GM12878 (cell line): Measurements from ENCODE around the gene C4orf17. TPM values are rescaled to one million over a fixed set of nuclear protein-coding genes. Genes with fewer than 3 reads are reported as not detected.

ENCODE experiments used
- ATAC-seq: fragments of 200-7000 bp; cut with Tn5 transposase; 3 replicates; pipeline ENCODE4 v1.9.1; 2020; ENCODE audit warnings: mild to moderate bottlenecking, moderate library complexity
- BruUV-seq: library from RNA; stranded (reverse); fragments of 400-500 nt; replicated peaks from 2 replicates; lab custom pipeline; 2021; lab: Mats Ljungman, UMichigan
- CTCF ChIA-PET: fragments of 300-600 bp; sonication (Branson Sonifier 250); formaldehyde crosslinking; extraction: SDS; loops from one replicate; lab custom pipeline; 2021; ENCODE audit warnings: inconsistent platforms; lab: Yijun Ruan, JAX
- POLR2A ChIA-PET: fragments of 350-600 bp; formaldehyde crosslinking; extraction: SDS; loops from one replicate; lab custom pipeline; 2021; ENCODE audit warnings: inconsistent platforms; lab: Charles Lee
- RAD21 ChIA-PET: fragments of 300-600 bp; sonication (Branson Sonifier 250); formaldehyde crosslinking; loops from one replicate; lab custom pipeline; 2023; ENCODE audit warnings: antibody characterized with exemption; ENCODE audit not compliant: unreplicated experiment; lab: Charles Lee
- SMC1A ChIA-PET: fragments of 300-600 bp; sonication (Branson Sonifier 250); formaldehyde crosslinking; loops from one replicate; lab custom pipeline; 2023; ENCODE audit not compliant: unreplicated experiment, uncharacterized antibody; lab: Charles Lee
- DNase-seq: peaks from one replicate; pipeline ENCODE4 v3.0.0-alpha.2; 2011; ENCODE audit warnings: low read depth, low spot score
- FAIRE-seq: peaks from 3 replicates; lab custom pipeline; 2011; peaks lifted over from hg19 to GRCh38; lab: Jason Lieb, UNC
- H2AFZ ChIP-seq: 2 replicates; pipeline ENCODE4 v1.6.0; 2011; ENCODE audit warnings: low read depth, low read length, control low read depth; ENCODE audit not compliant: control insufficient read depth
- H3K27ac ChIP-seq: 2 replicates; pipeline ENCODE4 v1.5.1; 2011; ENCODE audit warnings: control low read depth; ENCODE audit not compliant: control insufficient read depth, insufficient read depth
- H3K27me3 ChIP-seq, 2 experiments: replicated peaks in 1 of 2; 2 replicates each; pipeline versions ENCODE4 v1.6.0 to v1.6.1; 2011; ENCODE audit warnings: low read length in 1 of 2; ENCODE audit not compliant: control insufficient read depth in 2 of 2, insufficient read depth in 2 of 2
- H3K36me3 ChIP-seq, 2 experiments: 2 replicates each; pipeline ENCODE4 v1.5.1; 2011; ENCODE audit warnings: low read length in 1 of 2; ENCODE audit not compliant: control insufficient read depth in 2 of 2, insufficient read depth in 2 of 2
- H3K4me1 ChIP-seq: 2 replicates; pipeline ENCODE4 v1.6.1; 2011; ENCODE audit warnings: mild to moderate bottlenecking, low read length, moderate library complexity, mixed read lengths; ENCODE audit not compliant: control insufficient read depth, insufficient read depth
- H3K4me2 ChIP-seq: 2 replicates; pipeline ENCODE4 v1.6.0; 2011; ENCODE audit warnings: control low read depth; ENCODE audit not compliant: control insufficient read depth, insufficient read depth
- H3K4me3 ChIP-seq: fragments of 200-600 bp; sonication (generic); 2 replicates; pipeline ENCODE4 v1.5.1; 2016
- H3K79me2 ChIP-seq: 2 replicates; pipeline ENCODE4 v1.6.0; 2011; ENCODE audit warnings: low read length; ENCODE audit not compliant: control insufficient read depth, insufficient read depth
- H3K9ac ChIP-seq: 2 replicates; pipeline ENCODE4 v1.8.0; 2011; ENCODE audit warnings: low read length, control low read depth, mixed read lengths; ENCODE audit not compliant: control insufficient read depth, insufficient read depth
- H3K9me3 ChIP-seq: replicated peaks from 3 replicates; pipeline ENCODE4 v1.5.1; 2011; ENCODE audit warnings: mild to moderate bottlenecking, low read length; ENCODE audit not compliant: control insufficient read depth, insufficient read depth
- H4K20me1 ChIP-seq: 2 replicates; pipeline ENCODE4 v1.6.0; 2011; ENCODE audit not compliant: control insufficient read depth, insufficient read depth
- CBX5 ChIP-seq: sonication (generic); IDR thresholded peaks from 2 replicates; pipeline ENCODE4 v1.6.1; 2016; ENCODE audit warnings: low read depth, moderate library complexity, mild to moderate bottlenecking, inconsistent platforms
- CREB1 ChIP-seq: IDR thresholded peaks from 2 replicates; pipeline ENCODE4 v1.6.1; 2012; ENCODE audit warnings: low read depth, mild to moderate bottlenecking, inconsistent platforms
- EP300 ChIP-seq, 2 experiments: fragments of 150-350 bp in 1 of 2; IDR thresholded peaks; 2 replicates each; pipeline ENCODE4 v1.6.1; 2011 to 2012; ENCODE audit warnings: low read depth in 2 of 2, low read length in 2 of 2, borderline replicate concordance in 1 of 2, improper control_type of control experiment in 1 of 2, inconsistent platforms in 1 of 2; ENCODE audit not compliant: control insufficient read depth in 1 of 2
- HDAC6 ChIP-seq: fragments of 200-600 bp; sonication (generic); IDR thresholded peaks from one replicate; pipeline ENCODE4 v1.8.0; 2017; ENCODE audit warnings: antibody characterized with exemption; ENCODE audit not compliant: unreplicated experiment
- LARP7 ChIP-seq: fragments of 450-650 bp; IDR thresholded peaks from 2 replicates; pipeline ENCODE4 v1.6.1; 2017; ENCODE audit warnings: mild to moderate bottlenecking
- MYB ChIP-seq: fragments of 150-350 bp; IDR thresholded peaks from 2 replicates; pipeline ENCODE4 v1.6.1; 2014; ENCODE audit warnings: mild to moderate bottlenecking, low read depth, low read length, borderline replicate concordance
- PAX5 ChIP-seq: IDR thresholded peaks from 2 replicates; pipeline ENCODE4 v1.6.1; 2011; ENCODE audit warnings: low read depth, low read length, borderline replicate concordance
- PBX3 ChIP-seq: IDR thresholded peaks from 2 replicates; pipeline ENCODE4 v1.6.1; 2011; ENCODE audit warnings: mild to moderate bottlenecking, low read depth, low read length, moderate library complexity; ENCODE audit not compliant: insufficient replicate concordance
- POU2F2 ChIP-seq: IDR thresholded peaks from 3 replicates; pipeline ENCODE4 v1.6.1; 2011; ENCODE audit warnings: low read depth, mild to moderate bottlenecking, low read length, borderline replicate concordance
- SIN3A ChIP-seq: IDR thresholded peaks from 2 replicates; pipeline ENCODE4 v1.6.1; 2012; ENCODE audit warnings: low read depth, low read length, improper control_type of control experiment
- TARDBP ChIP-seq: IDR thresholded peaks from 2 replicates; pipeline ENCODE4 v1.6.1; 2016; ENCODE audit warnings: borderline replicate concordance
- TBL1XR1 ChIP-seq: IDR thresholded peaks from 2 replicates; pipeline ENCODE4 v1.6.1; 2012; ENCODE audit warnings: low read depth, low read length, improper control_type of control experiment
- ZBED1 ChIP-seq: IDR thresholded peaks from 2 replicates; pipeline ENCODE4 v1.6.1; 2016; ENCODE audit warnings: borderline replicate concordance
- in situ Hi-C: fragments of 300-500 bp; cut with MboI; formaldehyde crosslinking; loops from 9 replicates; pipeline ENCODE4 v1.14.3; 2018; ENCODE audit warnings: mixed read lengths
- intact Hi-C: fragments of 100-400 bp; cut with micrococcal nuclease; formaldehyde crosslinking; loops from one replicate; pipeline ENCODE4 v1.14.2; 2022; ENCODE audit not compliant: unreplicated experiment
- polyA plus RNA-seq, 11 experiments: library from polyadenylated mRNA; depleted of rRNA in 4 of 11; unstranded in 6 of 11; stranded (reverse) in 5 of 11; fragments of >200 nt; fragmentation: Nextera tagmentation in 4 of 11; fragmentation: Illumina TruSeq in 1 of 11; extraction: Ambion mirVana in 4 of 11; extraction: Trizol in 1 of 11; gene quantifications; 1 replicate in 1 of 11; 2 replicates in 10 of 11; pipeline versions ENCODE4 v1.2.1 to v1.2.3, GENCODE V29; 2011 to 2016; ENCODE audit warnings: inconsistent platforms in 2 of 11, missing spikeins in 2 of 11, low read depth in 1 of 11
- total RNA-seq, 4 experiments: library from RNA; depleted of rRNA in 3 of 4; stranded (reverse); fragments of >200 nt in 3 of 4; fragmentation: Illumina TruSeq in 1 of 4; extraction: Trizol in 1 of 4; gene quantifications; 2 replicates each; pipeline versions ENCODE4 v1.2.1 to v1.2.3, GENCODE V29; 2013 to 2021
- TF ChIP-seq, protein P1 (sequence below): IDR thresholded peaks from 2 replicates; pipeline ENCODE4 v1.6.1; 2012; ENCODE audit warnings: low read depth, low read length, improper control_type of control experiment
- TF ChIP-seq, protein P2 (sequence below): fragments of 450-650 bp; IDR thresholded peaks from 2 replicates; pipeline ENCODE4 v1.6.1; 2018; ENCODE audit warnings: borderline replicate concordance, mild to moderate bottlenecking; ENCODE audit not compliant: partially characterized antibody
- TF ChIP-seq, protein P3 (sequence below): fragments of 450-650 bp; IDR thresholded peaks from 2 replicates; pipeline ENCODE4 v1.6.1; 2017; ENCODE audit warnings: mild to moderate bottlenecking
- TF ChIP-seq, protein P4 (sequence below): IDR thresholded peaks from 2 replicates; pipeline ENCODE4 v1.6.1; 2011; ENCODE audit warnings: low read depth, low read length, improper control_type of control experiment, borderline replicate concordance

The C4orf17 gene
- total and polyA plus RNA-seq, 10 of the 15 experiments (the other 5 are each of a cell fraction or from before 2014, with no cell fraction given) = not detected

GRCh38 chr4:99586797-99587196 is 76.0 kb downstream of the C4orf17 start (continued):
- TF ChIP-seq TARDBP (no peak), TBL1XR1 (no peak), POU2F2 (no peak), ZBED1 (no peak), PAX5 (no peak), LARP7 (no peak), SIN3A (no peak)
- TF ChIP-seq, protein P1, sequence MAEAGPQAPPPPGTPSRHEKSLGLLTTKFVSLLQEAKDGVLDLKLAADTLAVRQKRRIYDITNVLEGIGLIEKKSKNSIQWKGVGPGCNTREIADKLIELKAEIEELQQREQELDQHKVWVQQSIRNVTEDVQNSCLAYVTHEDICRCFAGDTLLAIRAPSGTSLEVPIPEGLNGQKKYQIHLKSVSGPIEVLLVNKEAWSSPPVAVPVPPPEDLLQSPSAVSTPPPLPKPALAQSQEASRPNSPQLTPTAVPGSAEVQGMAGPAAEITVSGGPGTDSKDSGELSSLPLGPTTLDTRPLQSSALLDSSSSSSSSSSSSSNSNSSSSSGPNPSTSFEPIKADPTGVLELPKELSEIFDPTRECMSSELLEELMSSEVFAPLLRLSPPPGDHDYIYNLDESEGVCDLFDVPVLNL = no peak

GRCh38 chr4:99587309-99587708 is 76.5 kb downstream of the C4orf17 start:
- ChIA-PET POLR2A (no interaction called here), CTCF (no interaction called here), SMC1A (no interaction called here), RAD21 (no interaction called here)
- H3K9me3 ChIP-seq = no peaks in the 10 kb centered on the region
- H3K9ac ChIP-seq = no peak overlapping the region
- no peaks in the 10 kb centered on the region for H3K4me1 ChIP-seq
- H3K4me2 ChIP-seq = no peak overlapping the region
- ATAC-seq = no peak
- TF ChIP-seq, protein P2, sequence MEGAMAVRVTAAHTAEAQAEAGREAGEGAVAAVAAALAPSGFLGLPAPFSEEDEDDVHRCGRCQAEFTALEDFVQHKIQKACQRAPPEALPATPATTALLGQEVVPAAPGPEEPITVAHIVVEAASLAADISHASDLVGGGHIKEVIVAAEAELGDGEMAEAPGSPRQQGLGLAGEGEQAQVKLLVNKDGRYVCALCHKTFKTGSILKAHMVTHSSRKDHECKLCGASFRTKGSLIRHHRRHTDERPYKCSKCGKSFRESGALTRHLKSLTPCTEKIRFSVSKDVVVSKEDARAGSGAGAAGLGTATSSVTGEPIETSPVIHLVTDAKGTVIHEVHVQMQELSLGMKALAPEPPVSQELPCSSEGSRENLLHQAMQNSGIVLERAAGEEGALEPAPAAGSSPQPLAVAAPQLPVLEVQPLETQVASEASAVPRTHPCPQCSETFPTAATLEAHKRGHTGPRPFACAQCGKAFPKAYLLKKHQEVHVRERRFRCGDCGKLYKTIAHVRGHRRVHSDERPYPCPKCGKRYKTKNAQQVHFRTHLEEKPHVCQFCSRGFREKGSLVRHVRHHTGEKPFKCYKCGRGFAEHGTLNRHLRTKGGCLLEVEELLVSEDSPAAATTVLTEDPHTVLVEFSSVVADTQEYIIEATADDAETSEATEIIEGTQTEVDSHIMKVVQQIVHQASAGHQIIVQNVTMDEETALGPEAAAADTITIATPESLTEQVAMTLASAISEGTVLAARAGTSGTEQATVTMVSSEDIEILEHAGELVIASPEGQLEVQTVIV = no peak
- TF ChIP-seq, protein P3, sequence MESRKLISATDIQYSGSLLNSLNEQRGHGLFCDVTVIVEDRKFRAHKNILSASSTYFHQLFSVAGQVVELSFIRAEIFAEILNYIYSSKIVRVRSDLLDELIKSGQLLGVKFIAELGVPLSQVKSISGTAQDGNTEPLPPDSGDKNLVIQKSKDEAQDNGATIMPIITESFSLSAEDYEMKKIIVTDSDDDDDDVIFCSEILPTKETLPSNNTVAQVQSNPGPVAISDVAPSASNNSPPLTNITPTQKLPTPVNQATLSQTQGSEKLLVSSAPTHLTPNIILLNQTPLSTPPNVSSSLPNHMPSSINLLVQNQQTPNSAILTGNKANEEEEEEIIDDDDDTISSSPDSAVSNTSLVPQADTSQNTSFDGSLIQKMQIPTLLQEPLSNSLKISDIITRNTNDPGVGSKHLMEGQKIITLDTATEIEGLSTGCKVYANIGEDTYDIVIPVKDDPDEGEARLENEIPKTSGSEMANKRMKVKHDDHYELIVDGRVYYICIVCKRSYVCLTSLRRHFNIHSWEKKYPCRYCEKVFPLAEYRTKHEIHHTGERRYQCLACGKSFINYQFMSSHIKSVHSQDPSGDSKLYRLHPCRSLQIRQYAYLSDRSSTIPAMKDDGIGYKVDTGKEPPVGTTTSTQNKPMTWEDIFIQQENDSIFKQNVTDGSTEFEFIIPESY = no peak
- no peak for TF ChIP-seq PBX3
- no peak for TF ChIP-seq EP300 (IDR thresholded peaks at IDR 0.05; ENCODE audit: borderline replicate concordance in 1 of 2, control insufficient read depth in 1 of 2, low read depth in 2 of 2, low read length in 2 of 2)
- TF ChIP-seq, protein P4, sequence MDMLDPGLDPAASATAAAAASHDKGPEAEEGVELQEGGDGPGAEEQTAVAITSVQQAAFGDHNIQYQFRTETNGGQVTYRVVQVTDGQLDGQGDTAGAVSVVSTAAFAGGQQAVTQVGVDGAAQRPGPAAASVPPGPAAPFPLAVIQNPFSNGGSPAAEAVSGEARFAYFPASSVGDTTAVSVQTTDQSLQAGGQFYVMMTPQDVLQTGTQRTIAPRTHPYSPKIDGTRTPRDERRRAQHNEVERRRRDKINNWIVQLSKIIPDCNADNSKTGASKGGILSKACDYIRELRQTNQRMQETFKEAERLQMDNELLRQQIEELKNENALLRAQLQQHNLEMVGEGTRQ = no peak
- no peak for TF ChIP-seq MYB
- no peak for TF ChIP-seq CREB1
- no peak for TF ChIP-seq CBX5
- TF ChIP-seq TBL1XR1 = no peak
- no peak for TF ChIP-seq HDAC6
- no peak for FAIRE-seq
- intact Hi-C loops = no loop called here
- BruUV-seq = no TSS peak
- H2AFZ ChIP-seq = no peak overlapping the region
- H3K36me3 ChIP-seq = no peaks in the 10 kb centered on the region
- H3K27ac ChIP-seq = no peak overlapping the region
- H3K4me3 ChIP-seq = no peak overlapping the region
- H4K20me1 ChIP-seq = no peaks in the 10 kb centered on the region
- in situ Hi-C loops = no loop called here
- no peak for DNase-seq
- H3K79me2 ChIP-seq = no peaks in the 10 kb centered on the region
- no peaks in the 10 kb centered on the region for H3K27me3 ChIP-seq
